ENCODE data around the gene CDS2. TPM values are rescaled to one million over a fixed set of nuclear protein-coding genes. Genes with fewer than 3 reads are reported as not detected.

Gene CDS2
- total RNA-seq, 6 experiments from 2014 or later, result 13.7 to 42.3 (median 31.6) TPM

DNA sequence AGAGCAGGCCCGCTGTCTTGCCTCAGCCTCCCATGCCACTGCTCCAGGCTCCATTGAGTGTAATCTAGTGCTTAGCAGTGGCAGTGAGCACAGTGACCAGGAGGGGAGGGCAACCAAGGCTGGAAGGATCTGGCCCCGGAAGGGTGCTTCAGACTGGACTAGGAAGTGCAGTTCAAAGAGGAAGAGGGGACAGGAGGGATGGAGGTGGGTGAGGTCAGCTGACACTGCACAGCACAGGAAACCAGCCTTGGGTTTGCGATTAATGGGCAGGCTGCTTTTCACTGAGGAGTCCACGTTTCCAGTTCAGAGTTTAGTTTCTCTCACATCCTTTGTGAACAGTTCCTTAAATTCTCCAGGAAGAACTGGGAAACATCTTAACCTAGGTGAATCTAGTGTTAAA lies 46.9 kb downstream of the CDS2 start:
- no peak for ATAC-seq
- Histone ChIP-seq H3K27me3 (no peaks in the 10 kb centered on the region), H3K36me3 (peaks cover 0 to 28% (median 5%) of the 10 kb centered on the region in 4 donors), H3K27ac (peak overlapping the region in 2 of 3 donors; percentile 35 to 70), H3K4me3 (no peak overlapping the region), H3K4me1 (peaks cover 0 to 49% (median 18%) of the 10 kb centered on the region in 4 donors), H3K9me3 (no peaks in the 10 kb centered on the region)
- DNase-seq, result no peak
- intact Hi-C loops (cut with DNase I), result no loop called here
- WGBS (ENCODE audit: insufficient coverage, low coverage, low lambda C conversion rate, missing lambda C conversion rate), result 44% methylated on average over 4 of the region's 4 CpGs
- TF ChIP-seq POLR2A (IDR thresholded peaks at IDR 0.05), result no peak
- TF ChIP-seq, protein P1, sequence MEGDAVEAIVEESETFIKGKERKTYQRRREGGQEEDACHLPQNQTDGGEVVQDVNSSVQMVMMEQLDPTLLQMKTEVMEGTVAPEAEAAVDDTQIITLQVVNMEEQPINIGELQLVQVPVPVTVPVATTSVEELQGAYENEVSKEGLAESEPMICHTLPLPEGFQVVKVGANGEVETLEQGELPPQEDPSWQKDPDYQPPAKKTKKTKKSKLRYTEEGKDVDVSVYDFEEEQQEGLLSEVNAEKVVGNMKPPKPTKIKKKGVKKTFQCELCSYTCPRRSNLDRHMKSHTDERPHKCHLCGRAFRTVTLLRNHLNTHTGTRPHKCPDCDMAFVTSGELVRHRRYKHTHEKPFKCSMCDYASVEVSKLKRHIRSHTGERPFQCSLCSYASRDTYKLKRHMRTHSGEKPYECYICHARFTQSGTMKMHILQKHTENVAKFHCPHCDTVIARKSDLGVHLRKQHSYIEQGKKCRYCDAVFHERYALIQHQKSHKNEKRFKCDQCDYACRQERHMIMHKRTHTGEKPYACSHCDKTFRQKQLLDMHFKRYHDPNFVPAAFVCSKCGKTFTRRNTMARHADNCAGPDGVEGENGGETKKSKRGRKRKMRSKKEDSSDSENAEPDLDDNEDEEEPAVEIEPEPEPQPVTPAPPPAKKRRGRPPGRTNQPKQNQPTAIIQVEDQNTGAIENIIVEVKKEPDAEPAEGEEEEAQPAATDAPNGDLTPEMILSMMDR (IDR thresholded peaks at IDR 0.05), result no peak

DNA sequence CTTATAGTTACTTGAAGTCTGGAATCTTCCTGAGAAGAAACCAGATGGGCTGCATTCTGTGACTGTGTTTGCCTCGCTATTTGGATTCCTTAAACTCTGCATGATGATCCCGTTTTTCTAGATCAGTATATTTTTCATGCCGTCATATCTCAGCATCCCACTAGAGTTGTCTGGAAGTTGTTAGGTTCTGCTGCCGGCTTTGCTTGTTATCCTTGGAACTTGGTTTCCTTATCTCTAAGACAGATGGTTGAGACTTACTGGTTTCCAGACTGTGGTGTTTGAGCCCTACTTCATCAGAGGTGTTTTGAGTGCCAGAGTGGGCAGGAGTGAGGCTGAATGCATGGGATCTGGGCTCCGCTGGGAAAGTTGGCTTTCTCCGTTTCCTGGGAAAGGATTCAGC lies 50.3 kb downstream of the CDS2 start:
- Histone ChIP-seq H3K4me1 (peaks cover 0 to 29% (median 8%) of the 10 kb centered on the region in 4 donors), H3K27me3 (no peaks in the 10 kb centered on the region), H3K27ac (no peak overlapping the region), H3K4me3 (no peak overlapping the region), H3K36me3 (peaks cover 0 to 39% (median 5%) of the 10 kb centered on the region in 4 donors), H3K9me3 (no peaks in the 10 kb centered on the region)
- ATAC-seq (no peak), DNase-seq (no peak)
- 75% methylated on average over 4 of the region's 6 CpGs for WGBS (ENCODE audit: insufficient coverage, low coverage, low lambda C conversion rate, missing lambda C conversion rate)
- no peak for TF ChIP-seq POLR2A (IDR thresholded peaks at IDR 0.05)
- TF ChIP-seq, protein P1 (IDR thresholded peaks at IDR 0.05), result no peak
- intact Hi-C loops (cut with DNase I), result no loop called here

DNA sequence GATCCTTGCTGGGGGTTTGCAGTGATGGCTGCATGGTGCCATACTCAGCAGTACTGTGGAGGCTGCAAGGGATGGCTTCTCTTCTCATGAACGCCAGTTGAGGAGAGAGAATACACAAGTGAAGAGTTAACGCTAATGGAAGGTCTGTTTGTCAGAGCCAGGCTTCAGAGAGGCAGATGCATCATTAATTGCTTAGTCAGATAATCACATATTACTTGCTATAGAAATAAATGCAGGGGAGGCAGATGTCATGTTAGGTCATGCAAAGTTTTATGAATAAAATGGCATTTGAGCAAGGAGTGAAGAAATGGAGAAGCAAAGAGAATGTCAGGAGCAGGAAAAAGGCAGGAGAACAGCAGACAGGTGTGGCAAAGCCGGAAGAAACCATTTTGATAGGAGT lies 51.2 kb downstream of the CDS2 start:
- H3K36me3 ChIP-seq, result peaks cover 0 to 39% (median 5%) of the 10 kb centered on the region in 4 donors
- no peak overlapping the region for H3K4me3 ChIP-seq
- 93% methylated on average over 3 of the region's 3 CpGs for WGBS (ENCODE audit: insufficient coverage, low coverage, low lambda C conversion rate, missing lambda C conversion rate)
- ATAC-seq (no peak), DNase-seq (no peak)
- H3K27me3 ChIP-seq, result no peaks in the 10 kb centered on the region
- no peak overlapping the region for H3K27ac ChIP-seq
- no peaks in the 10 kb centered on the region for H3K9me3 ChIP-seq
- intact Hi-C loops (cut with DNase I), result no loop called here
- TF ChIP-seq, protein P1 (IDR thresholded peaks at IDR 0.05), result no peak
- TF ChIP-seq POLR2A (IDR thresholded peaks at IDR 0.05), result no peak
- peaks cover 0 to 29% (median 7%) of the 10 kb centered on the region in 4 donors for H3K4me1 ChIP-seq

DNA sequence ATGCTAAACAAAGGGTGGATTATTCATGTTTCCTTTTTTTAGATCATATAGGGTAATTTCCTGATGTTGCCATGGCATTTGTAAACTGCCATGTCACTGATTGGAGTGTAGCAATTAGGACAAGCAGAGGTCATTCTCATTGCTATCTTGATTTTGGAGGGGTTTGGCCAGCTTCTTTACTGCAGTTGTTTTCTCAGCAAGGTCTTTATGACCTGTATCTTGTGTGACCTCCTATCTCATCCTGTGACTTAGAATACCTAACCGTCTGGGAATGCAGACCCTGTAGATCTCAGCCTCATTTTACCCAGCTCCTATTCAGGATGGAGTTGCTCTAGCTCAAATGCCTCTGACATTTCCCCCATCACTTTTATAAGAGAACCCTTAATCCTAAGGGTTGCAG lies 53.6 kb downstream of the CDS2 start:
- Histone ChIP-seq H3K4me3 (no peak overlapping the region), H3K27me3 (no peaks in the 10 kb centered on the region), H3K27ac (no peak overlapping the region), H3K4me1 (peaks cover 0 to 33% (median 9%) of the 10 kb centered on the region in 4 donors), H3K36me3 (peaks cover 0 to 35% (median 5%) of the 10 kb centered on the region in 4 donors), H3K9me3 (no peaks in the 10 kb centered on the region)
- intact Hi-C loops (cut with DNase I), result no loop called here
- WGBS (ENCODE audit: insufficient coverage, low coverage, low lambda C conversion rate, missing lambda C conversion rate), result 31% methylated on average over 1 of the region's 1 CpG
- ATAC-seq, result no peak
- TF ChIP-seq POLR2A (IDR thresholded peaks at IDR 0.05), result no peak
- TF ChIP-seq, protein P1 (IDR thresholded peaks at IDR 0.05), result no peak
- DNase-seq, result no peak

DNA sequence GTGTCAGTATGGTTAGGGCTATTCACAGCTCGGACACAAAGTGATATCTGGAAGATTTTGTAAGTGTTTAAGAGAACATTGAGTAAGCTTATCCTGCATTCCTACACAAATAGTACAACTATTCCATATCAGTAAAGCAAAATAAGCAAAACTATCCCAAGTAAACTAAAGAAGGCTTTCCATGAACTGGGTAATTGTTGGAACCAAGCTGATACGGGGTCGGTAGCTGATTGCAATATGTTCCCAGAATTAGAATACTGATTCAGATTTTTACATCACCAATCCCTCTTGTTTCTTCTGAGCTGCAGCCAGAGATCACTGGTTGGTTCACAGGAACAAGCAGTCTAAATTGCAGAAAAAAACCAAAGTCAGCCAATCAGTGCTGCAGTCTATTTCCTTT lies 54.1 kb downstream of the CDS2 start:
- no peaks in the 10 kb centered on the region for H3K27me3 ChIP-seq
- no peak overlapping the region for H3K4me3 ChIP-seq
- WGBS (ENCODE audit: insufficient coverage, low coverage, low lambda C conversion rate, missing lambda C conversion rate), result 35% methylated on average over 3 of the region's 3 CpGs
- no peak overlapping the region for H3K27ac ChIP-seq
- ATAC-seq (no peak), DNase-seq (no peak)
- H3K4me1 ChIP-seq, result peaks cover 0 to 33% (median 9%) of the 10 kb centered on the region in 4 donors
- no peaks in the 10 kb centered on the region for H3K9me3 ChIP-seq
- TF ChIP-seq, protein P1 (IDR thresholded peaks at IDR 0.05), result no peak
- no peak for TF ChIP-seq POLR2A (IDR thresholded peaks at IDR 0.05)
- peaks cover 0 to 37% (median 2%) of the 10 kb centered on the region in 4 donors for H3K36me3 ChIP-seq
- intact Hi-C loops (cut with DNase I), result no loop called here
